ENCODE measurements around the gene LRTM2. TPM values are rescaled to one million over a fixed set of nuclear protein-coding genes. Genes with fewer than 3 reads are reported as not detected.

LRTM2 gene
- total RNA-seq, 1 donor from 2014 or later = not detected

DNA sequence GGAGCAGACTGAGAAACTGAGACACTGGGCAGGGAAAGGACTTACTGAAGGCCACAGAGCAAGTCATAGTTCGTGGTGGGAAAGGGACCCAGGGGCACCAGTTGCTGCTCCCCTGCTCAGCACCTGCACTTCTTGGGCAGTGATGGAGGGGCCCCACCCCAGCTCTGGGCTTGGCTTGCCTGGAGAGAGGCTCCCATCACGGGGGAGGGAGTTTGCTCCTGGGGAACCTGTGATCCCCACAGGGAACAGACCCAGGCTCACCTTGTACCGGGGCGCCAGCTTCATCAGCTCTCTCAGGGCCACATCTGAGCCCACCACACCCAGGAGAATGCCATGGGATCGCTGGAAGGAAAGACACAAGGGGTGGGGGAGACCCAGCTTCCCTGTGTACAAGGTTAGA, 58.3 kb downstream of the LRTM2 start:
- no peaks in the 10 kb centered on the region for H3K36me3 Mint-ChIP-seq (ENCODE audit: unreplicated experiment)
- peak; percentile 59 for DNase-seq (ENCODE audit: extremely low spot score, unreplicated experiment)
- H3K4me3 Mint-ChIP-seq (ENCODE audit: unreplicated experiment) = no peak overlapping the region
- H3K27ac Mint-ChIP-seq (ENCODE audit: unreplicated experiment) = no peak overlapping the region
- no peaks in the 10 kb centered on the region for H3K4me1 Mint-ChIP-seq (ENCODE audit: unreplicated experiment)
- H3K27me3 Mint-ChIP-seq (ENCODE audit: unreplicated experiment) = peaks cover 61% of the 10 kb centered on the region
- TF ChIP-seq, protein P1, sequence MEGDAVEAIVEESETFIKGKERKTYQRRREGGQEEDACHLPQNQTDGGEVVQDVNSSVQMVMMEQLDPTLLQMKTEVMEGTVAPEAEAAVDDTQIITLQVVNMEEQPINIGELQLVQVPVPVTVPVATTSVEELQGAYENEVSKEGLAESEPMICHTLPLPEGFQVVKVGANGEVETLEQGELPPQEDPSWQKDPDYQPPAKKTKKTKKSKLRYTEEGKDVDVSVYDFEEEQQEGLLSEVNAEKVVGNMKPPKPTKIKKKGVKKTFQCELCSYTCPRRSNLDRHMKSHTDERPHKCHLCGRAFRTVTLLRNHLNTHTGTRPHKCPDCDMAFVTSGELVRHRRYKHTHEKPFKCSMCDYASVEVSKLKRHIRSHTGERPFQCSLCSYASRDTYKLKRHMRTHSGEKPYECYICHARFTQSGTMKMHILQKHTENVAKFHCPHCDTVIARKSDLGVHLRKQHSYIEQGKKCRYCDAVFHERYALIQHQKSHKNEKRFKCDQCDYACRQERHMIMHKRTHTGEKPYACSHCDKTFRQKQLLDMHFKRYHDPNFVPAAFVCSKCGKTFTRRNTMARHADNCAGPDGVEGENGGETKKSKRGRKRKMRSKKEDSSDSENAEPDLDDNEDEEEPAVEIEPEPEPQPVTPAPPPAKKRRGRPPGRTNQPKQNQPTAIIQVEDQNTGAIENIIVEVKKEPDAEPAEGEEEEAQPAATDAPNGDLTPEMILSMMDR (IDR thresholded peaks at IDR 0.05) = no peak
- H3K9me3 Mint-ChIP-seq (ENCODE audit: unreplicated experiment) = no peaks in the 10 kb centered on the region

DNA sequence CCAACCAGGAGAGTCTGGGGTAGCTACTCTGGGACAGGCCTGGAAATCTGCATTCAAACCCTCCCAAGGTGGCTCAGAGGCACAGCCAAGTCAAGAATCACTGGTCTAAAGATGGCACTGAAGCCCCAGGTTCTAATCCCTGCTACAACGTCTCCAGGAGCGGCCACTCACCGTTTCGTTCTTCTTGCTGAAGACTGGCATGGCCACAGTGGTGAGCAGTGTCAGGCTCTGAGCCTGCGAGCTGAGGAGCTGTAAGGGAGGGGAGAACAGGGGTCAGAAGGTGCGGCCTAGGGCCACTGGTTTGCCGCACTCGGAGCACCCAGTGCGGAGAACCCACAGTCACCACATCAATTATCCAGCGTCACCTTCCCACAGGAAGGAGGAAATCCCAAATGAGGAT, 59.3 kb downstream of the LRTM2 start:
- no peaks in the 10 kb centered on the region for H3K4me1 Mint-ChIP-seq (ENCODE audit: unreplicated experiment)
- peak; percentile 60 for DNase-seq (ENCODE audit: extremely low spot score, unreplicated experiment)
- no peak overlapping the region for H3K4me3 Mint-ChIP-seq (ENCODE audit: unreplicated experiment)
- H3K27me3 Mint-ChIP-seq (ENCODE audit: unreplicated experiment) = peaks cover 58% of the 10 kb centered on the region
- no peaks in the 10 kb centered on the region for H3K36me3 Mint-ChIP-seq (ENCODE audit: unreplicated experiment)
- TF ChIP-seq, protein P1 (IDR thresholded peaks at IDR 0.05) = no peak
- H3K9me3 Mint-ChIP-seq (ENCODE audit: unreplicated experiment) = no peaks in the 10 kb centered on the region
- no peak overlapping the region for H3K27ac Mint-ChIP-seq (ENCODE audit: unreplicated experiment)

DNA sequence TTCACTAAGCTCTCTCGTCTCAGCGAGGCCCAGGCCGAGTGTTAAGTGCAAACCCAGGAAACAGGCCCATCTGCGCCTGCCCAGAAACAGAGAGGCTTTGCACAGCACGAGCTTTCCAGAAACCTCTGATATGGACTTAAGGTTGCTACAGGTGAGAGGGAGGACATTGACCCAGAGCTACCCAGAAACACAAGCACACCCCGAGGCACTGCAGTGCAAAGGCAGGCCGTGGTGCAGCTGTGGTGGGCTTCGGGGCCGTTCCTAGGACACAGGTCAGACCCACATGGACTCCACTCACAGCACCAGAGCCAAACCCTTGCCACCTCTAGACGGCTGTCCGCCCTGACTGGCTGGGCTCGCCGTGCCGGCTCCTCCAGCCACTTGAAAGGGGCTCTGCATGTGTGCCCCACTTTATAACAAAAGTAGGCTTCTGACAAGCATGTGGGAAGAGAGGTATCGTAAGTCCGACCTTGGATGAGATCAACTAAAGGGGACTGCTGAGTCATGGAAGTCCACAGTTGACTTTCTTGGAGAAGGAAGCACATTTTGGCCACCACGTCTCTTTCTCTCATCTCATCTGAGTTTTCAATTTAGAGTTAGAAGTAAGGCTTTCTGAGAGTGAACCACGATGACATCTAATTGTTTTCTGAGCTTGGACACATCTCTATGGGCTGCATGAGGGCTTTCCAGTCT, 59.9 kb downstream of the LRTM2 start:
- Mint-ChIP-seq H3K9me3 (ENCODE audit: unreplicated experiment) (no peaks in the 10 kb centered on the region), H3K27me3 (ENCODE audit: unreplicated experiment) (peaks cover 52% of the 10 kb centered on the region), H3K4me3 (ENCODE audit: unreplicated experiment) (no peak overlapping the region), H3K36me3 (ENCODE audit: unreplicated experiment) (no peaks in the 10 kb centered on the region), H3K27ac (ENCODE audit: unreplicated experiment) (no peak overlapping the region), H3K4me1 (ENCODE audit: unreplicated experiment) (no peaks in the 10 kb centered on the region)
- TF ChIP-seq, protein P1 (IDR thresholded peaks at IDR 0.05) = no peak
- DNase-seq (ENCODE audit: extremely low spot score, unreplicated experiment) = peak; percentile 80

- no peak overlapping the region for H3K27ac Mint-ChIP-seq (ENCODE audit: unreplicated experiment)
- TF ChIP-seq, protein P1 (IDR thresholded peaks at IDR 0.05) = no peak
- H3K27me3 Mint-ChIP-seq (ENCODE audit: unreplicated experiment) = peaks cover 46% of the 10 kb centered on the region
- peak; percentile 71 for DNase-seq (ENCODE audit: extremely low spot score, unreplicated experiment)
- no peaks in the 10 kb centered on the region for H3K4me1 Mint-ChIP-seq (ENCODE audit: unreplicated experiment)
- no peaks in the 10 kb centered on the region for H3K9me3 Mint-ChIP-seq (ENCODE audit: unreplicated experiment)
- no peak overlapping the region for H3K4me3 Mint-ChIP-seq (ENCODE audit: unreplicated experiment)
- H3K36me3 Mint-ChIP-seq (ENCODE audit: unreplicated experiment) = no peaks in the 10 kb centered on the region
Measured at GRCh38 chr12:1880876-1881275, 60.5 kb downstream of the LRTM2 start.

- DNase-seq (ENCODE audit: extremely low spot score, unreplicated experiment) = peak; percentile 81
- no peaks in the 10 kb centered on the region for H3K9me3 Mint-ChIP-seq (ENCODE audit: unreplicated experiment)
- no peaks in the 10 kb centered on the region for H3K36me3 Mint-ChIP-seq (ENCODE audit: unreplicated experiment)
- TF ChIP-seq, protein P1 (IDR thresholded peaks at IDR 0.05) = no peak
- no peaks in the 10 kb centered on the region for H3K4me1 Mint-ChIP-seq (ENCODE audit: unreplicated experiment)
- H3K4me3 Mint-ChIP-seq (ENCODE audit: unreplicated experiment) = no peak overlapping the region
- H3K27me3 Mint-ChIP-seq (ENCODE audit: unreplicated experiment) = peaks cover 44% of the 10 kb centered on the region
- H3K27ac Mint-ChIP-seq (ENCODE audit: unreplicated experiment) = no peak overlapping the region
Measured at GRCh38 chr12:1881301-1881700, 60.9 kb downstream of the LRTM2 start.
